IMR-90 (cell line): Measurements from ENCODE around the gene SASH1. TPM values are rescaled to one million over a fixed set of nuclear protein-coding genes. Genes with fewer than 3 reads are reported as not detected.

Experiments
- ATAC-seq: fragments of 200-7000 bp; cut with Tn5 transposase; 2 replicates; pipeline ENCODE4 v1.9.1; 2020; ENCODE audit warnings: low read depth, mild to moderate bottlenecking, moderate library complexity
- BruUV-seq: library from RNA; stranded (reverse); fragments of 400-500 nt; replicated peaks from 2 replicates; lab custom pipeline; 2021; lab: Mats Ljungman, UMichigan
- CTCF ChIA-PET: fragments of 300-600 bp; formaldehyde crosslinking; extraction: SDS; loops from one replicate; lab custom pipeline; 2021; ENCODE audit warnings: antibody characterized with exemption; lab: Yijun Ruan, JAX
- POLR2A ChIA-PET: fragments of 300-600 bp; sonication (Branson Sonifier 250); formaldehyde crosslinking; loops from one replicate; lab custom pipeline; 2022; ENCODE audit warnings: antibody characterized with exemption; ENCODE audit not compliant: unreplicated experiment; lab: Charles Lee
- DNase-seq: peaks from one replicate; pipeline ENCODE4 v3.0.0; 2013
- H2AFZ ChIP-seq: replicated peaks from 2 replicates; pipeline ENCODE3; 2013; ENCODE audit warnings: low read length, mild to moderate bottlenecking; ENCODE audit not compliant: poor library complexity
- H2AK5ac ChIP-seq: 2 replicates; pipeline ENCODE4 v1.6.1; 2013; ENCODE audit warnings: low read depth, low read length, inconsistent platforms
- H2AK9ac ChIP-seq: replicated peaks from 2 replicates; pipeline ENCODE3; 2013; ENCODE audit warnings: mild to moderate bottlenecking, low read depth, low read length, moderate library complexity; ENCODE audit not compliant: poor library complexity
- H2BK120ac ChIP-seq: 2 replicates; pipeline ENCODE4 v1.6.1; 2013; ENCODE audit warnings: low read depth, low read length, inconsistent platforms
- H2BK15ac ChIP-seq: 3 replicates; pipeline ENCODE4 v1.6.1; 2013; ENCODE audit warnings: low read depth, low read length, inconsistent platforms
- H2BK20ac ChIP-seq: 2 replicates; pipeline ENCODE4 v1.6.1; 2013; ENCODE audit warnings: low read depth, mild to moderate bottlenecking, inconsistent platforms, low read length, moderate library complexity
- H2BK5ac ChIP-seq: 2 replicates; pipeline ENCODE4 v1.6.1; 2013; ENCODE audit warnings: mild to moderate bottlenecking, low read depth, low read length, inconsistent platforms; ENCODE audit not compliant: poor library complexity, severe bottlenecking
- H3K14ac ChIP-seq: replicated peaks from 2 replicates; pipeline ENCODE4 v1.6.1; 2013; ENCODE audit warnings: low read depth, low read length, inconsistent platforms
- H3K18ac ChIP-seq: 2 replicates; pipeline ENCODE4 v1.6.1; 2013; ENCODE audit warnings: low read depth, low read length, control low read depth
- H3K23ac ChIP-seq: 2 replicates; pipeline ENCODE4 v1.6.1; 2013; ENCODE audit warnings: low read depth, low read length, inconsistent platforms
- H3K27ac ChIP-seq: 2 replicates; pipeline ENCODE4 v1.5.1; 2013; ENCODE audit warnings: mild to moderate bottlenecking, control low read depth, low read length; ENCODE audit not compliant: insufficient read depth
- H3K27me3 ChIP-seq: 2 replicates; pipeline ENCODE4 v1.6.1; 2013; ENCODE audit warnings: low read length; ENCODE audit not compliant: control insufficient read depth, insufficient read depth
- H3K36me3 ChIP-seq: 2 replicates; pipeline ENCODE4 v1.6.1; 2013; ENCODE audit warnings: low read length, mixed read lengths; ENCODE audit not compliant: control insufficient read depth, insufficient read depth
- H3K4ac ChIP-seq: 2 replicates; pipeline ENCODE4 v1.6.1; 2013; ENCODE audit warnings: low read depth, low read length, inconsistent platforms
- H3K4me1 ChIP-seq: 2 replicates; pipeline ENCODE4 v1.6.1; 2013; ENCODE audit warnings: low read length, mixed read lengths; ENCODE audit not compliant: control insufficient read depth, insufficient read depth
- H3K4me2 ChIP-seq: 2 replicates; pipeline ENCODE4 v1.6.1; 2013; ENCODE audit warnings: low read depth, mild to moderate bottlenecking, control low read depth, low read length, moderate library complexity
- H3K4me3 ChIP-seq: 2 replicates; pipeline ENCODE4 v1.5.1; 2013; ENCODE audit warnings: low read depth, mild to moderate bottlenecking, control low read depth, low read length, moderate library complexity; ENCODE audit not compliant: insufficient read depth
- H3K56ac ChIP-seq: 2 replicates; pipeline ENCODE4 v1.6.1; 2013; ENCODE audit warnings: low read length, inconsistent platforms; ENCODE audit not compliant: insufficient read depth; ENCODE audit errors: extremely low read depth
- H3K79me1 ChIP-seq, 2 experiments: 2 replicates each; pipeline ENCODE4 v1.6.1; 2013; ENCODE audit warnings: low read length in 2 of 2, inconsistent platforms in 1 of 2, low read depth in 1 of 2
- H3K9ac ChIP-seq: 2 replicates; pipeline ENCODE4 v1.6.1; 2013; ENCODE audit warnings: low read depth, low read length, control low read depth
- H3K9me1 ChIP-seq: 2 replicates; pipeline ENCODE4 v1.6.1; 2013; ENCODE audit warnings: low read length, inconsistent platforms; ENCODE audit not compliant: insufficient read depth
- H3K9me3 ChIP-seq: 2 replicates; pipeline ENCODE4 v1.6.1; 2013; ENCODE audit warnings: low read length; ENCODE audit not compliant: control insufficient read depth, insufficient read depth
- H4K20me1 ChIP-seq: 2 replicates; pipeline ENCODE4 v1.6.1; 2013; ENCODE audit warnings: low read length, inconsistent platforms; ENCODE audit not compliant: insufficient read depth
- H4K5ac ChIP-seq: 2 replicates; pipeline ENCODE4 v1.6.1; 2013; ENCODE audit warnings: mild to moderate bottlenecking, low read depth, low read length, control low read depth
- H4K8ac ChIP-seq, 2 experiments: 2 replicates each; pipeline ENCODE4 v1.6.1; 2013; ENCODE audit warnings: low read depth in 2 of 2, low read length in 2 of 2, control low read depth in 1 of 2, inconsistent platforms in 1 of 2
- H4K91ac ChIP-seq: 2 replicates; pipeline ENCODE4 v1.6.1; 2013; ENCODE audit warnings: low read depth, low read length, inconsistent platforms; ENCODE audit not compliant: insufficient read depth
- BHLHE40 ChIP-seq: fragments of 150-350 bp; IDR thresholded peaks from 2 replicates; pipeline ENCODE4 v1.6.1; 2016; ENCODE audit warnings: mild to moderate bottlenecking, low read depth, low read length
- CHD1 ChIP-seq: IDR thresholded peaks from 2 replicates; pipeline ENCODE4 v1.6.1; 2012; ENCODE audit warnings: low read depth, low read length, improper control_type of control experiment
- FOS ChIP-seq: fragments of 150-350 bp; IDR thresholded peaks from 2 replicates; pipeline ENCODE4 v1.6.1; 2016; ENCODE audit warnings: low read depth, low read length
- MAZ ChIP-seq: IDR thresholded peaks from 2 replicates; pipeline ENCODE4 v1.6.1; 2012; ENCODE audit warnings: low read depth, mild to moderate bottlenecking, low read length, improper control_type of control experiment, moderate library complexity, borderline replicate concordance
- MXI1 ChIP-seq: IDR thresholded peaks from 2 replicates; pipeline ENCODE4 v1.6.1; 2012; ENCODE audit warnings: low read depth, mild to moderate bottlenecking, low read length, moderate library complexity, borderline replicate concordance
- NFE2L2 ChIP-seq: fragments of 150-350 bp; IDR thresholded peaks from 2 replicates; pipeline ENCODE4 v1.6.1; 2016; ENCODE audit warnings: low read depth, mild to moderate bottlenecking, low read length
- POLR2A ChIP-seq: IDR thresholded peaks from 2 replicates; pipeline ENCODE4 v1.6.1; 2012; ENCODE audit warnings: mild to moderate bottlenecking, low read depth, low read length
- RAD21 ChIP-seq: IDR thresholded peaks from 2 replicates; pipeline ENCODE4 v1.6.1; 2012; ENCODE audit warnings: low read length, improper control_type of control experiment
- RCOR1 ChIP-seq: IDR thresholded peaks from 2 replicates; pipeline ENCODE4 v1.6.1; 2012; ENCODE audit warnings: mild to moderate bottlenecking, low read length, improper control_type of control experiment; ENCODE audit not compliant: insufficient replicate concordance
- RFX5 ChIP-seq: IDR thresholded peaks from 2 replicates; pipeline ENCODE4 v1.8.0; 2012; ENCODE audit warnings: low read depth, mild to moderate bottlenecking, low read length, moderate library complexity
- SMC3 ChIP-seq: fragments of 150-350 bp; IDR thresholded peaks from 2 replicates; pipeline ENCODE4 v1.6.1; 2016; ENCODE audit warnings: low read depth, mild to moderate bottlenecking, antibody characterized with exemption, low read length, moderate library complexity
- WGBS, 2 experiments: methylation state at CpG; one replicate each; pipeline versions ENCODE4 v1.1.5 to v1.1.7; 2013; ENCODE audit warnings: missing lambda C conversion rate in 2 of 2; ENCODE audit not compliant: insufficient read length in 1 of 2; ENCODE audit errors: extremely low coverage in 2 of 2; 5-methylcytosine and 5-hydroxymethylcytosine counted together
- dilution Hi-C: fragments of 300-500 bp; cut with HindIII; formaldehyde crosslinking; loops from one replicate; pipeline ENCODE4 v1.14.3; 2018; ENCODE audit warnings: low sequenced_read_pairs; ENCODE audit not compliant: unreplicated experiment
- in situ Hi-C: fragments of 300-500 bp; cut with MboI; formaldehyde crosslinking; loops from 3 replicates; pipeline ENCODE4 v1.14.3; 2019; ENCODE audit warnings: low sequenced_read_pairs, inconsistent platforms, mixed read lengths
- intact Hi-C: fragments of 100-400 bp; cut with micrococcal nuclease; formaldehyde crosslinking; loops from 2 replicates; pipeline ENCODE4 v1.10.0; 2022
- polyA plus RNA-seq, 3 experiments: library from polyadenylated mRNA; depleted of rRNA; stranded (reverse); fragments of >200 nt; gene quantifications; 2 replicates each; pipeline ENCODE4 v1.2.3, GENCODE V29; 2012; ENCODE audit warnings: low replicate concordance in 1 of 3
- total RNA-seq: library from RNA; depleted of rRNA; stranded (reverse); fragments of >200 nt; gene quantifications from 2 replicates; pipeline ENCODE4 v1.2.3, GENCODE V29; 2012
- TF ChIP-seq, protein P1 (sequence below): conservative IDR thresholded peaks from 2 replicates; pipeline ENCODE4 v1.5.1; 2012; ENCODE audit warnings: mild to moderate bottlenecking, low read depth, low read length, improper control_type of control experiment
- TF ChIP-seq, protein P2 (sequence below): fragments of 150-350 bp; IDR thresholded peaks from 2 replicates; pipeline ENCODE4 v1.6.1; 2016; ENCODE audit warnings: low read depth, mild to moderate bottlenecking, low read length, moderate library complexity, borderline replicate concordance

The SASH1 gene
- total and polyA plus RNA-seq, 2 of the 4 experiments (the other 2 are of a cell fraction): 11.6 to 16.5 TPM

DNA sequence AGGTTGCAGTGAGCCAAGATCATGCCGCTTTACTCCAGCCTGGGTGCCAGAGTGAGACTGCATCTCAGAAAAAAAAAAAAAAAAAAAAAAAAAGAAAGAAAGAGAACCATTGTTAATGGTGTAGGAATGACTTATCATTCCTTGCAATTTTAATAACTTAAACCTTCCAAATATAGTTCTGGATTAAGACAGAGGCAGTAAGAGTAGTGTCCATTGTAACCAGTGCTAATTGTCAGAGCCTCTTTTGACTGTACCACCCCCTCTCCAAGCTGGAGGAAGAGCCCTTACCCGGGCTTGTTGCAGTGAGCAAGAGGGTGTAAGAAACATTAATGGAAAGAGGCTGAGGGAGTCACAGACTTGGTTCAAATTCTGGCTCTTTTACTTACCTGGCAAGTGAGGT lies 53.8 kb downstream of the SASH1 start:
- Histone ChIP-seq H3K9me3 (no peaks in the 10 kb centered on the region), H4K91ac (no peak overlapping the region), H3K27ac (no peak overlapping the region), H2BK5ac (no peak overlapping the region), H3K9me1 (peaks cover 8% of the 10 kb centered on the region), H4K5ac (no peak overlapping the region), H3K56ac (no peak overlapping the region), H3K36me3 (no peaks in the 10 kb centered on the region; the same call in 1 of the 2 replicates), H3K79me1 (peaks cover 20 to 53% of the 10 kb centered on the region in 2 experiments), H2BK15ac (no peak overlapping the region), H3K9ac (no peak overlapping the region), H2AK9ac (no peak overlapping the region), H3K14ac (no peak overlapping the region), H2AK5ac (no peak overlapping the region), H3K27me3 (no peaks in the 10 kb centered on the region), H3K4me3 (no peak overlapping the region), H2BK20ac (no peak overlapping the region), H4K20me1 (0 out of 2 replicates have a peak, but pooled peaks cover 4% of the 10 kb centered on the region), H3K4ac (no peak overlapping the region), H3K18ac (no peak overlapping the region), H3K4me2 (no peak overlapping the region), H2BK120ac (no peak overlapping the region), H3K4me1 (peaks cover 7% of the 10 kb centered on the region), H4K8ac (no peak overlapping the region), H2AFZ (no peak overlapping the region), H3K23ac (no peak overlapping the region)
- TF ChIP-seq MAZ (no peak), NFE2L2 (no peak), MXI1 (no peak), RFX5 (no peak), BHLHE40 (no peak), RAD21 (no peak), FOS (no peak), SMC3 (no peak), CHD1 (no peak), RCOR1 (no peak), POLR2A (no peak)
- TF ChIP-seq, protein P1, sequence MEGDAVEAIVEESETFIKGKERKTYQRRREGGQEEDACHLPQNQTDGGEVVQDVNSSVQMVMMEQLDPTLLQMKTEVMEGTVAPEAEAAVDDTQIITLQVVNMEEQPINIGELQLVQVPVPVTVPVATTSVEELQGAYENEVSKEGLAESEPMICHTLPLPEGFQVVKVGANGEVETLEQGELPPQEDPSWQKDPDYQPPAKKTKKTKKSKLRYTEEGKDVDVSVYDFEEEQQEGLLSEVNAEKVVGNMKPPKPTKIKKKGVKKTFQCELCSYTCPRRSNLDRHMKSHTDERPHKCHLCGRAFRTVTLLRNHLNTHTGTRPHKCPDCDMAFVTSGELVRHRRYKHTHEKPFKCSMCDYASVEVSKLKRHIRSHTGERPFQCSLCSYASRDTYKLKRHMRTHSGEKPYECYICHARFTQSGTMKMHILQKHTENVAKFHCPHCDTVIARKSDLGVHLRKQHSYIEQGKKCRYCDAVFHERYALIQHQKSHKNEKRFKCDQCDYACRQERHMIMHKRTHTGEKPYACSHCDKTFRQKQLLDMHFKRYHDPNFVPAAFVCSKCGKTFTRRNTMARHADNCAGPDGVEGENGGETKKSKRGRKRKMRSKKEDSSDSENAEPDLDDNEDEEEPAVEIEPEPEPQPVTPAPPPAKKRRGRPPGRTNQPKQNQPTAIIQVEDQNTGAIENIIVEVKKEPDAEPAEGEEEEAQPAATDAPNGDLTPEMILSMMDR: no peak
- TF ChIP-seq, protein P2, sequence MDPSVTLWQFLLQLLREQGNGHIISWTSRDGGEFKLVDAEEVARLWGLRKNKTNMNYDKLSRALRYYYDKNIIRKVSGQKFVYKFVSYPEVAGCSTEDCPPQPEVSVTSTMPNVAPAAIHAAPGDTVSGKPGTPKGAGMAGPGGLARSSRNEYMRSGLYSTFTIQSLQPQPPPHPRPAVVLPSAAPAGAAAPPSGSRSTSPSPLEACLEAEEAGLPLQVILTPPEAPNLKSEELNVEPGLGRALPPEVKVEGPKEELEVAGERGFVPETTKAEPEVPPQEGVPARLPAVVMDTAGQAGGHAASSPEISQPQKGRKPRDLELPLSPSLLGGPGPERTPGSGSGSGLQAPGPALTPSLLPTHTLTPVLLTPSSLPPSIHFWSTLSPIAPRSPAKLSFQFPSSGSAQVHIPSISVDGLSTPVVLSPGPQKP: no peak
- intact Hi-C loops: no loop called here
- WGBS, 2 experiments: no CpG with 5 or more reads among the region's 2 CpGs
- BruUV-seq: no TSS peak
- in situ Hi-C loops: no loop called here
- dilution Hi-C loops: no loop called here
- ATAC-seq (no peak), DNase-seq (no peak)
- POLR2A ChIA-PET: no interaction called here
- CTCF ChIA-PET: interaction anchor here (1.5 kb wide), 1 partner anchor 11 kb away, joined by 4 read pairs; no protein-coding TSS in a partner anchor
